KBM-7 (cell line): ENCODE measurements around the gene FES.

Experiments used
- DNase-seq: peaks from one replicate; pipeline ENCODE4 v3.0.0-alpha.2; 2015
- in situ Hi-C: fragments of 300-500 bp; cut with MboI; formaldehyde crosslinking; loops from 2 replicates; pipeline ENCODE4 v1.14.3; 2020; ENCODE audit warnings: low sequenced_read_pairs, low pct_unique_long_range_greater_than_20kb, mixed read lengths

Gene FES

DNA sequence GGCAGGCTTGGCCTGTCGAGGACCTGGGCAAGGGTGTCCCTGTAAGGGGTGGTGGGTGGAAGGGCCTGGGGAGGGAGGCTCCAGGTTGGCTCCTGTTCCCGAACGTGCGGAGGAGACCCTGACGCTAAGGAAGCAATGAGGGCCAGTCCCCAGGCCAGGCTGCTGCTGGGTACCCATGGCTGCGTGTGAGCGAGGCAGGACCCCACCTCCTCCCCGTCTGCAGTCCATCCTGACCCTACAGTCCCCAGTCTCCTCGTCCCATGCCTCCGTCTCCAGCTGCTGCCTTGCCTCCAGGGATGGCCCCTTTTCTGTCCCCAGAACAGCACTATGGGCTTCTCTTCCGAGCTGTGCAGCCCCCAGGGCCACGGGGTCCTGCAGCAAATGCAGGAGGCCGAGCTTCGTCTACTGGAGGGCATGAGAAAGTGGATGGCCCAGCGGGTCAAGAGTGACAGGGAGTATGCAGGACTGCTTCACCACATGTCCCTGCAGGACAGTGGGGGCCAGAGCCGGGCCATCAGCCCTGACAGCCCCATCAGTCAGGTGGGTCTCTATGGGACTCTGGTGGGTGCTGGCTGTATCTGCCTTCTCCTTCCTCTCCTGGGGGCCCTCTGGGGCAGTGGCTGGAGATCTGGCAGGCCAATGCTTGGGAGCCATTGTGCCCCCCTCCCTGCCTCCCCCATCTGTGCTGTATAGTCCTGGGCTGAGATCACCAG lies 571 bp downstream of the FES start:
- in situ Hi-C loops, result loop anchor here (25.0 kb wide), 1 partner anchor 248 kb away; no protein-coding TSS in a partner anchor

DNA sequence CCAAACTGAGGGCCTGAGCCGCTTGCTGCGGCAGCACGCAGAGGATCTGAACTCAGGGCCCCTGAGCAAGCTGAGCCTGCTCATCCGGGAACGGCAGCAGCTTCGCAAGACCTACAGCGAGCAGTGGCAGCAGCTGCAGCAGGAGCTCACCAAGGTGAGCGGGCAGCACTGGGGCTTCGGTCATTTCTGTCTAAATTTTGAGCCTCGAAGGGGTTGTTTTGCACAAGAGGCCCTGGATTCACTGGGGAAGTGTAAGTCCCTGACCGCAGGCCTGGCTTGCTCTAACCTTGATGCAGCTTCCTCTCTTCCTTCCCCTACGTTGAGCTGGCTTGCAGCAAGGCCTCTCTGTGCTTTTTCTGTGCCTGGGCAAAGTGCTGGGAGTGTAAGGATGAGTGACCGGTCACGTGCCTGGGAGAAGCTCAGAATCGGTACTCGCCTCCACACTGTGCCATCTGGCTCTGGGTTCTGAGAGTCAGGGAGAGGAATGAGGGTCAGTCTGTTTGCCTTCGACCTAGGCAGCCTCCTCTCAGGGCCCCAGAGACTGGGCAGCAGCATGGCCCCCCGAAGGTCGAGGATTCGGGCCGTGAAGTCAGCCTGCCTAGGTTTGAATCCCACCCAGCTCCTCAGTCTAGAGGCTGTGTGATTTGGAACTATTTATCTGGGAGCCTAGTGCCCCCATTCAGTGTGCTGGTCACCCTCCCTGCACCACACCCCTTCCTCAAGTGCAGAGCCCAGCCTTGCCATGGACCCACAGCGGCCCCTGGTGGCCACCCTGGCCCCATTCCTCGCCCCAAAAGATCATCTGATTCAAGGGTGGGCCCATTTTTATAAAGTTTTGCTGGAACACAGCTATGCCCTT lies 1.4 kb downstream of the FES start:
- in situ Hi-C loops, result loop anchor here (25.0 kb wide), 1 partner anchor 248 kb away; no protein-coding TSS in a partner anchor
- peak; percentile 86 for DNase-seq

More for the DNA sequence above, 571 bp downstream of the FES start:
- DNase-seq, result peak; percentile 29

DNA sequence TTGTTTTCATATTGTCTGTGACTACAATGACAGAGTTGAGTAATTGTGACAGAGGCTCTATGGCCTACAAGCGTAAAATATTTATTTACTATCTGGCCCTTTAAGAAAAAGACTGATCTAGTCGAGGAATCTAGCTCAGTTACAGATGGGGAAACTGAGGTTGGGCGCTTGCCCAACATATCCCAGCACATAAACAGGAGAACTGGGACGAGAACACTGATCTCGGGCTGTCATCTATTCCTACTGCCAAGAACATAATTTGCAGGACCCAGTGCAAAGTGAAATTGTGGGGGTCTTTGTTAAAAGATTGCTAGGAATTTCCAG lies 1.9 kb downstream of the FES start:
- in situ Hi-C loops, result loop anchor here (25.0 kb wide), 1 partner anchor 249 kb away; no protein-coding TSS in a partner anchor
- DNase-seq, result no peak

DNA sequence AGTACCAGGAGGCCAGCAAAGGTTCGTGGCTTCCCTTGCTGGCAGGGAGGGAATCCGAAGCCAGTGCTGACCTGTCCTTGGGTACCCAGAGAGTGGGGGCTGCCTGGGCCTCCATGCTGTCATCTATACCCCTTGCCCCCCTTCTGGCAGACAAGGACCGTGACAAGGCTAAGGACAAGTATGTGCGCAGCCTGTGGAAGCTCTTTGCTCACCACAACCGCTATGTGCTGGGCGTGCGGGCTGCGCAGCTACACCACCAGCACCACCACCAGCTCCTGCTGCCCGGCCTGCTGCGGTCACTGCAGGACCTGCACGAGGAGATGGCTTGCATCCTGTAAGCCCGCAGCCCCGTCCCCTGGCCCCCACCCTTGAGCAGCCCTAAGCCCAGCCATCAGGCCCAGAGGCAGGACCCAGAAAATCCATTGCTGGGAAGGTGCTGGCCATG lies 2.8 kb downstream of the FES start:
- in situ Hi-C loops, result loop anchor here (25.0 kb wide), 1 partner anchor 250 kb away; no protein-coding TSS in a partner anchor
- no peak for DNase-seq

DNA sequence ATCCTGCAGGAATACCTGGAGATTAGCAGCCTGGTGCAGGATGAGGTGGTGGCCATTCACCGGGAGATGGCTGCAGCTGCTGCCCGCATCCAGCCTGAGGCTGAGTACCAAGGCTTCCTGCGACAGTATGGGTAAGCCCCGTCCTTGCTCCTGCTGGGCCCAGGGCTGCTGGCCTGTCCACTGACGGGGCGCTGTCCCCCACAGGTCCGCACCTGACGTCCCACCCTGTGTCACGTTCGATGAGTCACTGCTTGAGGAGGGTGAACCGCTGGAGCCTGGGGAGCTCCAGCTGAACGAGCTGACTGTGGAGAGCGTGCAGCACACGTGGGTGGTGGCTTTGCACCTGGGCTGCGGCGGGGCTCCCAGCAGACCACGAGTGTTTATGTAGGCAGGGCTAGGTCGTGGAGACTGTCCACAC lies 5.0 kb downstream of the FES start:
- in situ Hi-C loops, result loop anchor here (25.0 kb wide), 1 partner anchor 252 kb away; no protein-coding TSS in a partner anchor
- DNase-seq, result no peak

DNA sequence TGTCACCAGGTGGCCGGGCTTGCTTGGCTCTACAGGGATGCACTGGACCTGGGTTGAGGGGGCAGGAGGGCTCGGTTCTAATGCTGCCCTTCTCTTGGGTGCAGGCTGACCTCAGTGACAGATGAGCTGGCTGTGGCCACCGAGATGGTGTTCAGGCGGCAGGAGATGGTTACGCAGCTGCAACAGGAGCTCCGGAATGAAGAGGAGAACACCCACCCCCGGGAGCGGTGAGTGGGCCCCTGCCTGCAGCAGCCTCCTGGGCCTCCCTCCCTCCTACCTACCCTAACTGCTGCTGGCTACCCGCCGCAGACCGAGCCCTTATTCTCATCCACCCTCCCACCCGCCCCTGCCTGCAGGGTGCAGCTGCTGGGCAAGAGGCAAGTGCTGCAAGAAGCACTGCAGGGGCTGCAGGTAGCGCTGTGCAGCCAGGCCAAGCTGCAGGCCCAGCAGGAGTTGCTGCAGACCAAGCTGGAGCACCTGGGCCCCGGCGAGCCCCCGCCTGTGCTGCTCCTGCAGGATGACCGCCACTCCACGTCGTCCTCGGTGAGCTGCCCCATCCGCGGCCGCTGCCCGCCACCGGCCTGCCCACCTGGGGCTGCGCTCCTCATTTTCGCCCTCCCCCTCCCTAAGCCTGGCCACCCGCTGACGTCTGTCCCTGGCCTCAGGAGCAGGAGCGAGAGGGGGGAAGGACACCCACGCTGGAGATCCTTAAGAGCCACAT lies 5.6 kb downstream of the FES start:
- in situ Hi-C loops, result loop anchor here (25.0 kb wide), 1 partner anchor 253 kb away; no protein-coding TSS in a partner anchor
- no peak for DNase-seq

DNA sequence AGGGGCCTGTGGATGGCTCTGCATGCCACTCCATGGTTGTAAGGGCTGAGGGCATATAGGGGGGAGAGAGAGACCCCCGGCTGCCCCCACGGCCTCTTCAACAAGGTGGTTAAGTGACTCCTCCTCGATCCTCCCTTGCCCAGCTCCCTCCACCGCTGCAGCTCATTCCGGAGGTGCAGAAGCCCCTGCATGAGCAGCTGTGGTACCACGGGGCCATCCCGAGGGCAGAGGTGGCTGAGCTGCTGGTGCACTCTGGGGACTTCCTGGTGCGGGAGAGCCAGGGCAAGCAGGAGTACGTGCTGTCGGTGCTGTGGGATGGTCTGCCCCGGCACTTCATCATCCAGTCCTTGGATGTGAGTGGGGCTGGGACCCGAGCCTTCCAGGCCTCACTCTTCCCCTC lies 6.5 kb downstream of the FES start:
- in situ Hi-C loops, result loop anchor here (25.0 kb wide), 1 partner anchor 254 kb away; no protein-coding TSS in a partner anchor
- DNase-seq, result no peak

DNA sequence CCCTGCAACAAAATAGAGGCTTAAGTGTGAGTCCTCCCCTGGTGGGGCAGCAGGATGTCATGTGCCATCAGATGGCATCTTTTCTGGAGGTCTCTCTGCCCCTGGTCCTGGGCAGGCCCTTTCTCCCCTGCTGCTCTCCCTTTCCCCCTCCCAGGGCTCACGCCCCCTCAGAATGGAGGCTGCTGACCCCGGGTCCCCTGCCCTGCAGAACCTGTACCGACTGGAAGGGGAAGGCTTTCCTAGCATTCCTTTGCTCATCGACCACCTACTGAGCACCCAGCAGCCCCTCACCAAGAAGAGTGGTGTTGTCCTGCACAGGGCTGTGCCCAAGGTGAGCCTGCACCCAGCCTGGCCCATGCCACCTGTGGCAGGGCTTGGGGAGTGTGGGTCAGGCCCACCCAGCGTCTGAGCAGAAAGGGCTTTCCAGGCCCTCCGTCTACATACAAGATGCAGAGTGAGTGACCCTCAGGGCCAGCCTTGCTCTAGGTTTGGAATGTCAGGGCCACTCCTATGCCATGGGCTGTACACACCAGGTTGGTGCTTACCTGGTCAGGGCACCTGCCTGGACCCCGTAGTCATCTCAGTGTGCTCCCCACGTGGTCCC lies 7.1 kb downstream of the FES start:
- DNase-seq, result no peak
- in situ Hi-C loops, result loop anchor here (25.0 kb wide), 1 partner anchor 254 kb away; no protein-coding TSS in a partner anchor

DNA sequence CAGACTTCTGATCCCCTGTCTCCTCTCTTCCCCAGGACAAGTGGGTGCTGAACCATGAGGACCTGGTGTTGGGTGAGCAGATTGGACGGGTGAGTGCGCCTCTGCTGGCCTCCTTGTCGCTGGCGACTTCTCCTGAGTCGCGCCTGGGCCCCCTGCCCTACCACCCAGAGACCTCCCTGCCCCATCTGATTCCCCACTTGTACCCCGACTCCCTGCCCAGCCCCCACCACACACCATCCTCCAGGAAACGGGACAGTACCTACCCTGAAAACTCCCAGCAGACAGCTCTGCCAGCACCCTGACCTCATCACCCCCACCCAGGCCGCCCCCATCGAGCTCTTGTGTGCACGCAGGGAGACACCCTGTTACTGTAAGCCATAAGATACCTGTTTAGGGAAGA lies 7.7 kb downstream of the FES start:
- in situ Hi-C loops, result loop anchor here (25.0 kb wide), 1 partner anchor 255 kb away; no protein-coding TSS in a partner anchor
- DNase-seq, result no peak

DNA sequence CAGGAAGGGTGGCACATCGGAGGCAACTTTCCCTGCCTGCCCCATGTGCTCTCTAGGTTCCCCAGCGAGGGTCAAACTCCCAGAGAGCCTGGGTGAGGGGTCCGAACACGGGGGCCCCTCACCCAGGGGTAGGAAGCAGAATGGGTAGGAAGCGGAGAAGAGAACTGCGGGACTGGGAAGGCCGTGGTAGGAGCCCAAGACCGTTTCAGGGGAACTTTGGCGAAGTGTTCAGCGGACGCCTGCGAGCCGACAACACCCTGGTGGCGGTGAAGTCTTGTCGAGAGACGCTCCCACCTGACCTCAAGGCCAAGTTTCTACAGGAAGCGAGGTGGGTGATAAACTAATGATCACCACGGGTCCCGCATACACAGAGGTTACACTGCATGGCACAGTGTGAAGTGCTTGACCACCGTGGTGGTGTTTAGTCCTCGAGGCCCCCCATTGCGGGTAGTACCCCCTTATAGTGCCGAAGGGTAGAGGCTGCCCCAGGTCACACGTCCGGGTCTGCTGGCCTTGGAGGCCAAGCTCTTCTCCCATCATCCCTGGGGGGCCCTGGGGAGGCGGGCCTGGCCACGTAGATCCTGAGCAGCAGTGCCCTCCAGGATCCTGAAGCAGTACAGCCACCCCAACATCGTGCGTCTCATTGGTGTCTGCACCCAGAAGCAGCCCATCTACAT lies 8.3 kb downstream of the FES start:
- in situ Hi-C loops, result loop anchor here (25.0 kb wide), 1 partner anchor 255 kb away; no protein-coding TSS in a partner anchor

DNA sequence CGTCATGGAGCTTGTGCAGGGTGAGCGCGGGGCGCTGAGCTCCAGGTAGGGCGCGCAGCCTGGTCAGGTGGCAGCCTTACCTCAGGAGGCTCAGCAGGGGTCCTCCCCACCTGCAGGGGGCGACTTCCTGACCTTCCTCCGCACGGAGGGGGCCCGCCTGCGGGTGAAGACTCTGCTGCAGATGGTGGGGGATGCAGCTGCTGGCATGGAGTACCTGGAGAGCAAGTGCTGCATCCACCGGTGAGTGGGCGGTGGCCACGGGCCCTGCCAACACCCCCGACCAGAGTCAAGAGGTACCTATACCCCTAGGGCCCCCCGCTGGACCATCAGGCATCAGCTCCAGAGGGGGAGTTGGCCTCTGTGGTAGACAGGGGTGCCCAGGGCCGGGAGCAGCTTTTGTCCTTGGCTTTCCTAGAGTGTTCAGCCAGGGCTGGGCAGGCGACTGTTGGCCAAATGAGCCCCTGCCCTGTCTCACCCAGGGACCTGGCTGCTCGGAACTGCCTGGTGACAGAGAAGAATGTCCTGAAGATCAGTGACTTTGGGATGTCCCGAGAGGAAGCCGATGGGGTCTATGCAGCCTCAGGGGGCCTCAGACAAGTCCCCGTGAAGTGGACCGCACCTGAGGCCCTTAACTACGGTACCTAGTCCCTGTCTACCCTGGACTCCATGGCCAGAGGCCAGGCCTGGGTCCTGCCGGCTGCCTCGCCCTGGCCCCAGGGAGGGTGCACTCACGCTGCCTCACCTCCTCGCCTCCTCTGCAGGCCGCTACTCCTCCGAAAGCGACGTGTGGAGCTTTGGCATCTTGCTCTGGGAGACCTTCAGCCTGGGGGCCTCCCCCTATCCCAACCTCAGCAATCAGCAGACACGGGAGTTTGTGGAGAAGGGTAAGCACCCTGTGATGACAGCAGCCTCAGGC lies 9.1 kb downstream of the FES start:
- no peak for DNase-seq
- in situ Hi-C loops, result loop anchor here (25.0 kb wide), 1 partner anchor 256 kb away; no protein-coding TSS in a partner anchor

More for the DNA sequence above, 8.3 kb downstream of the FES start:
- no peak for DNase-seq

DNA sequence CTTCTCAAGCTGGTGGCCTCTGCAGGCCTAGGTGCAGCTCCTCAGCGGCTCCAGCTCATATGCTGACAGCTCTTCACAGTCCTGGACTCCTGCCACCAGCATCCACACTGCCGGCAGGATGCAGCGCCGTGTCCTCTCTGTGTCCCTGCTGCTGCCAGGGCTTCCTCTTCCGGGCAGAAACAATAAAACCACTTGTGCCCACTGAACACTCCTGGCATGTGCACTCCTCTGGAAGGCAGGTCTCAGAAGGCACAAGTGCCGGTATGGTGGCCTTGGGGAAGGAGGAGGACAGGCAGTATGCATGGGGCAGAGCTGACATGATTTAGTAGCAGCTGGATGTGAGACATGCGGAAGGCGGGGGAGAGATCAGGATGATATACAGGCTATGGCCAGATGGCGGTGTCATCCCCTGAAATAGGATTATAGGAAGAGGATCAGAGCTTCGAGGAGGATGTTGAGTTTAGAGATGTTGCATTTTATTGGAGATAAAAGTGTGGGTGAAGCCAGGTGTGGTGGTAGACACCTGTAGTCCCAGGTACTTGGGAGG lies 11.3 kb downstream of the FES start:
- peak; percentile 53 for DNase-seq

DNA sequence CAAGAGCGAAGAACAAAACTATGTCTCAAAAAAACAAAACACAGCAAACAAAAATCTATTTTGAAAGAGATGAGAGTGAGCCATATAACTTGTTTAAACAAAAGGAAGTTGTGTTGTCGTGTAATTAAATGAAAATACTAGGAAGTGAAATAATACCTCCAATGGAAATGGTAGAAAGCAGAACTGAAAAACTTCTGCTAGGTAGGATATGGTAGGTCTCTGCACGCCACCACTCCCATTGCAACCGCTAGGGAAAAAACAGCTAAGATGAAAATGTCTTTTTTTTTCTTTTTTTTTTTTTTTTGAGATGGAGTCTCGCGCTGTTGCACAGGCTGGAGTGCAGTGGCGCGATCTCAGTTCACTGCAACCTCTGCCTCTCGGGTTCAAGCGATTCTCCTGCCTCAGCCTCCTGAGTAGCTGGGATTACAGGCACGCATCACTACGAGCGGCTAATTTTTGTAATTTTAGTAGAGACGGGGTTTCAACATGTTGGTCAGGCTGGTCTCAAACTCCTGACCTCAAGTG lies 12.9 kb downstream of the FES start:
- peak; percentile 86 for DNase-seq
- in situ Hi-C loops, result loop anchor here (25.0 kb wide), 1 partner anchor 260 kb away; no protein-coding TSS in a partner anchor

More for the DNA sequence above, 11.3 kb downstream of the FES start:
- in situ Hi-C loops, result loop anchor here (25.0 kb wide), 1 partner anchor 258 kb away; no protein-coding TSS in a partner anchor

DNA sequence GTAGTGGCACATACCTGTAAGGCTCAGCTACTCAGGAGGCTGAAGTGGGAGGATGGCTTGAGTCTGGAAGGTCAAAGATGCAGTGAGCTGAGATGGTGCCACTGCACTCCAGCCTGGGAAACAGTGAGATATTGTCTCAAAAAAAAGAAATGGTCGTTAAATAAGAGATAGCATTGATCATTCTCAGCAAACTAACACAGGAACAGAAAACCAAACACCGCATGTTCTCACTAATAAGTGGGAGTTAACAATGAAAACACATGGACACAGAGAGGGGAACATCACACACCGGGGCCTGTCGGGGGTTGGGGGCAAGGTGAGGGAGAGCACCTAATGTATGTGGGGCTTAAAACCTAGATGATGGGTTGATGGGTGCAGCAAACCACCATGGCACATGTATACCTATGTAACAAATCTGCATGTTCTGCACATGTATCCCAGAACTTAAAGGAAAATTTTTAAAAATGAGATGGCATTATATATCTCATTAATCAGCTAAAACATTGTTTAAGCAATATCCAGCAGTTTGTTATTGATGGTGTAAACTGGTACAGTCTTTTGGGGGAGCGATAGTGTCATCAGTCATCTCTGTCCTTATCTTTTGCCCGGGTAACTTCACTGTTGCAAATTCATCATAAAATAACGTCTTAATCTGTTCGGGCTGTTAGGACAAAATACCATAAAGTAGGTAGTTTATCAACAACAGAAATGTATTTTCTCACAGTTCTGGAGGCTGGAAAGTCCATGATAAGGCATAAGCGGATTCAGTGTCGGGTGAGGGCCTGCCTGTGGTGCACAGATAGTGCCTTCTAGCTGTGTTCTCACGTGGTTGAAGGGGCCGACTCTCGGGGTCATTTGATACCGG lies 17.1 kb downstream of the FES start:
- DNase-seq, result no peak
- in situ Hi-C loops, result no loop called here

DNA sequence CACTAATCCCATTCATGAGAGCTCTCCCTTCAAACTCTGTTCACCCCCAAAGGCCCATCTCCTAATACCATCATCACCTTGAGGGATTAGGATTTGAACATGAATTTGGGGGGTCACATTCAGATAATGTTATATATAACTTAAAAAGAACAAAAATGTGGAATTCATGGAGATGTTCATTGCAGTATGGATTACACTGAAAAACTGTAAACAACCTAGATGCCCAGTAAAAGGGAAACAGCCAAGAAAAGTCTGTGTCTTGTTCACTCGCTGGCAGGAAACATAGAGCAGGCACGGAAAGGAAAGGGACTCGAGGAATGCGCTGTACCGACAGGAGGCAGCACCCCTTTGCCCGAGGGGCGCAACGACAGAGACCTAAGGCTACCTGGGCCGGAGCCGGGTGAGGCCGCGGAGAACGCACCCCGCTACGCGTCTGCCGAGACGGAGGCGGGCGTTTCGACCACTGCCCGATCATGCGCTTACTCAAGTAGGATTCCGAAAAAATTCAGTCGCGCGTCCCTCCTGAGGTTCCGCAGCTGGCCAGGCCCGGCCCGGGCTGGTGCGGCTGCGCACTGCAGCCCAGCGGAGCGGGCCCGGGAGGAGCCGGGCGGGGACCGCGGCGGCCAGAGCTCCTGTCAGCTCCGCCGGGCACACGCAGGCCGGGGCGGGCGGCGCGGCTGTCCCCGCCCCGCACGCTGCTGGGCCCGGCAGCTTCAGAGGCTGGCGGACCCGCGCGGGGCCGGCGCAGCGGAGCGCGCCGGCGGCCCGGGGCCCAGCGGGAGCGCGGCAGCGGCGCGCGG lies 17.9 kb downstream of the FES start:
- peak; percentile 83 for DNase-seq
- in situ Hi-C loops, result no loop called here
